ENCODE results near the gene IDI2.
A peak's percentile ranks its signal among the peaks of the same experiment; 100 is the strongest.
"Not testable (repeated sequence)": the region's sequence is repeated elsewhere in the genome, so short reads cannot be mapped to it uniquely, and the experiment has no call there.

Gene IDI2

DNA sequence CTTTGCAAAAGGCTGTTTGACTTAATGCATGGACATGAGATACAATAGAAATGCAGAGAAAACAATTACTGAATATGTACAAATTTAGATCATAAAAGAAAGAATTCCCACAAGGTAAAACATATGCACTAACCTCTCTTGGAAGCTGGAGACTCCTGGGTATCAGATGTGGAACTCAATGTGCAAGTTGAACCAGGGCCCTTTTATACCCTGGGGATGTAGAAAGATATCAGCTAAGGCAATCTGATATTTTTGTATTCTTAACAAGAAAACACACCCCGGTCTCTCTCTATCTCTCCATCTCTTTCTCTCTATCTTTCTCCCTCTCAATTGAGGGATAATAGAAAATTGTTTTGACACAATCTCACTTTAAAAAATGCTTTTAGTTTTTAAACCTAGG, at the start of gene IDI2:
Gene IDI2, minus strand, starts transcription at position 177 of the 400 bp plus-strand sequence. CDS start 1,136 bp downstream, outside the sequence.
- no peak for DNase-seq (ENCODE audit: low read depth in 2 of 2)

DNA sequence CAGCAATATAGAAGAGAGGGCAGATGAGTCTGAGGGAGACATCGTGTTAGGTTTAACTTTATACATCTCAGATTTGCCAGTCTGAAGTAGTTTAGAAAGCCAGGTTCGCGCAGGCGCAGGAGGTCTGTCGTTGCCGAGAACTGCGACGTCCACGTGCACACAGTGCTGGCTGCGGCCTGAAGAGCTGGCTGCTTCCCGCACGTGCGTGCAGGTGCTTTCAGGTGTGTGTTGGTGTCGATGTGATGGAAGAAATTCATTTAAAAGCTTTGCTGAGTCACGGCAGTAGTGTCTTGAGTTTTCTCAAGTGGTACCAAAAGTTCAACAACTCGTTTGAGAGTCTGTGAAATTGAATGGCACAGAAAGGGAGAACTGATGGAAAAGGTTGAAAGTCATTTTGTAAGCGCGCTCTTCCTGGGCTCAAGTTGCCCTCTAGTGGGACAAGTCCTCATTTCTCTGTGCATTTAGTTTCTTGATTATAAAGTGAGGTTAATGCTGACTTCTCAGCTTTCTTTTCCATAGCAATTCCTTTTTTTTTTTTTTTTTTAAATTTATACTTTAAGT, 49.2 kb upstream of the IDI2 start:
- DNase-seq (ENCODE audit: low read depth in 2 of 2): no peak

DNA sequence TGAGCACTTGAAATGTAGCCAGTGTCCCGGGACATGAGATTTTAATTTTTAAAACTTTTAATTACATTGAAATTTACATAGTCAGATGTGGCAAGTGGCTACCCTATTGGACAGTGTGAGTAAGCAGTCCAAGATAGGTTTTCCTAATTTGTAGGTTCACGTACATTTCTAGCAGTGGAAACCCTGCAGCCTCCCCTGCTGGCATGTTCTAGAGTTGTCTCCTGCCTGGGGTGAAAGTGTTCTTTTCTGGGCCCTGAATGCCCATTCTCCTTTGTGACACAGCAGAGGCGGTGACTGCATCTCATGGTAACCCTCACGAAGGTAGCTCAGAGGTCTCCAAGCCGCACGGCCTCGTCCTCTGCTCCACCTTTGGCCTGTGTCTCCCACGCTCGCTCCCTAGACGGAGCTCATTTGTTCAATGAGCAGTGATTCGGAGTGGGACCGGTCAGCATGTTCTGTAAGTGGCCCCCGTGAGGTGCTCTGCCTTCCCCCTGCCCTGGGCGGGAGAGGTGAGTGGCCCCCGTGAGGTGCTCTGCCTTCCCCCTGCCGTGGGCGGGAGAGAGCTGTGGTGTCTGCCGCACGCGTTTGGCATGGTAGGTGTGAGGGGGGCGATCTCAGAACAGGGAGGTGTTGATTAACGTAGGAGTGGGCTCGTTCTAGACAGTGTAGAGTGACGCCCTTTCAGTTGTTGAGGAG, 48.5 kb upstream of the IDI2 start:
- no peak for DNase-seq (ENCODE audit: low read depth in 2 of 2)

DNA sequence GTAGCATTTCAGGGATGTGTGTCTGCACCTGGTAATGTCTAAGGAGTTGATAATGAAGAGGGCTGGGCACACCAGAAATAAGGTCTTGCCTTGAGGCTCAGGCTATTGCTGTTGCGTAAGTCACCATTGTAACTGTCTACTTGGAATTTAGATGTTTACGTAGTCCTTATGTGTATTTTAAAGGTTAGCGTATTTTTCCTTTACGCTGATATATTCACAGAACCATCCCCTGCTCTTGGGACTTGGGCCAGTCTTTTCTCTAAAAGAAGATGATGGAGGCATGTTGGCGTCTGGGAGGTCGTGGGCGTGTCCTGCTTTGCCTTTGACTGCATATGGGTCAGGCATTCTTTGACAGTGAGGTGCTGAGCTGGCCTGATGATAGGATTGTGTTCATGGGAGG, 45.3 kb upstream of the IDI2 start:
- no peak for DNase-seq (ENCODE audit: low read depth in 2 of 2)

DNA sequence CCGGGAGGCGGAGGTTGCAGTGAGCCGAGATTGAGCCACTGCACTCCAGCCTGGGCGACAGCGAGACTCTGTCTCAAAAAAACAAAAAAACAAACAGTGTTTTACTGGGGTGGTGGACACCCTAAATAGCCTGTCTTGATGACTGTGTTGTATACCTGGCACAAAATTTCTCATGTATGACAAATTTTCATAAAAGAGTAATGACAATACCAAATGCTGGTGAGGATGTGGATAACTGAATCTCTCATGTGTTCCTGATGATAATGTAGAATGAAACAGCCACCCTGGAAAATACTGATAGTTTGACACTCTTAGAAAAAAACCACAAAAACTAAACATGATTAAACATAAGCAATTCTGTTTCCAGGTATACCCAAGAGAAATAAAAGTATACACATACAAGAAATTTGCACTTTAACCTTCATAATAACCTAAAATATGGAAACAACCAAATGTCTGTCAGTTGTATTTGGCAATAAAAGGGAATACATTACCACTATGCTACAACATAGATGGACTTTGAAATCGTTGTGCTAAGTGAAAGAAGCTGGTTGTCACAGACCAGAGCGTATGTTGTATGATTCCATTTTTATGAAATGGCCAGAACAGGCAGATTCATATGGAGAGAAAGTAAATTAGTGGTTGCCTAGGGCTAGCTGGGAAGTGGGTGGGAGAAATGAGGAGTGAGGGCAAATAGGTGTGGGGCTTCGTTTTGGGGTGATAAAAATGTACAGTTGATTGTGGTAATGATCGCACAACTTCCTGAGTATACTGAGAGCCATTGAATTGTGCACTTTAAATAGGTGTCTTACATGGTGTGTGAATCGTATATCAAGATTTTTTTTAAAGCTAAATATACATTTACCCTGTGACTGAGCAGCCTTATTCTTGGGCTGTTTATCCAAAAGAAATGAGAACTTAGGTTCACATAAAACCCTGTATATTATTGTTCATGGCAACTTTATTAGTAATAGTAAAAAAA, 43.0 kb upstream of the IDI2 start:
- DNase-seq (ENCODE audit: low read depth in 2 of 2): no peak

DNA sequence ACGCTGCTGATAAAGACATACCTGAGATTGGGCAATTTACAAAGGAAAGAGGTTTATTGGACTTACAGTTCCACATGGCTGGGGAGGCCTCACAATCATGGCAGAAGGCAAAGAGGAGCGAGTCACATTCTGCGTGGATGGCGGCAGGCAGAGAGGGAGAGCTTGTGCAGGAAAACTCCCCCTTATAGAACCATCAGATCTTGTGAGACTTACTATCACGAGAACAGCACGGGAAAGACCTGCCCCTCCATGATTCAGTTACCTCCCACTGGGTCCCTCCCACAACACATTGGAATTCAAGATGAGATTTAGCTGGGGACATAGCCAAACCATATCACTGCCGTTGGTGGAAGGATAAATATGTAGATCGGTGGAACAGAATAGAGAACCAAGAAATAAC, 41.1 kb upstream of the IDI2 start:
- DNase-seq (ENCODE audit: low read depth in 2 of 2): not testable (repeated sequence)

DNA sequence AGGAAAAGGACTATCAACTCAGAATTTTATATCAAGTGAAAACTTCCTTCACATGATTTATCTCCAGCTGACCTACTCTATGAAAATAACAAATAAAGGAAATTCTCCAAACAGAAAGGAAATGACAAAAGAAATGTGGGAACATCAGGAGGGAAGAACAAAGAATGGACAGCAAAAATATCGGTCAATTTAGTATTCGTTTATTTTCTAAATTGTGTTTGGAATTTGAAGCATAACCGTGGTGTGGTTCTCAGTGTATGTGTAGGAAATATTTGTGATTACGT, 39.2 kb upstream of the IDI2 start:
- no peak for DNase-seq (ENCODE audit: low read depth in 2 of 2)

DNA sequence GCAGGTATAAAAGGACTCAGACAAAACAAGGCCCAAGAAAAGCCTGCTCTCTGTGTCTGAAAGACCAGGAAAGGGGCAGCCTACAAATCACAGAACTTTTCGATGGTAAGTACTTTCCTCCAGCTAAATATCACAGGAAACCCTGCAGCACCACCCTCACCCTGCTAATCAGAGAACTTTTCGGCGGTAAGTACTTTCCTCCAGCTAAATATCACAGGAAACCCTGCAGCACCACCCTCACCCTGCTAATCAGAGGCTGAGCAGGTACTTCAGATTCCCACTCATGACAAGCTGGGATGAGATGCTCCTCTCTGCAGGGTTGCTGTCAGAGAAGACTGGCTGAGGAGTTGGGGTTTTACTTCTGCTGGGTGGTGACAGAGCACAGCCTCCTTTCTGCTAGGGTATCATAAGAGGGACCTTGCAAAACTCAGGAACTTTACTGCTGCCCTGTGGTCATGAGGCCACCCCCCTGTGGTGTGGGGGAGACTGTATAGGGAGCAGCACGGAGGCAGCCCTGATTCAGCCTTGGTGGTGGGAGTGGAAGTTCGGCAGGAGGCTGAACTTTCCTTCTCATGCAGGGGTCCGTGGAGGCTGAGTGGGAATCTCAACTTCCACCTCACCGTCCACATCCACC, 37.7 kb upstream of the IDI2 start:
- DNase-seq (ENCODE audit: low read depth in 2 of 2): no peak

DNA sequence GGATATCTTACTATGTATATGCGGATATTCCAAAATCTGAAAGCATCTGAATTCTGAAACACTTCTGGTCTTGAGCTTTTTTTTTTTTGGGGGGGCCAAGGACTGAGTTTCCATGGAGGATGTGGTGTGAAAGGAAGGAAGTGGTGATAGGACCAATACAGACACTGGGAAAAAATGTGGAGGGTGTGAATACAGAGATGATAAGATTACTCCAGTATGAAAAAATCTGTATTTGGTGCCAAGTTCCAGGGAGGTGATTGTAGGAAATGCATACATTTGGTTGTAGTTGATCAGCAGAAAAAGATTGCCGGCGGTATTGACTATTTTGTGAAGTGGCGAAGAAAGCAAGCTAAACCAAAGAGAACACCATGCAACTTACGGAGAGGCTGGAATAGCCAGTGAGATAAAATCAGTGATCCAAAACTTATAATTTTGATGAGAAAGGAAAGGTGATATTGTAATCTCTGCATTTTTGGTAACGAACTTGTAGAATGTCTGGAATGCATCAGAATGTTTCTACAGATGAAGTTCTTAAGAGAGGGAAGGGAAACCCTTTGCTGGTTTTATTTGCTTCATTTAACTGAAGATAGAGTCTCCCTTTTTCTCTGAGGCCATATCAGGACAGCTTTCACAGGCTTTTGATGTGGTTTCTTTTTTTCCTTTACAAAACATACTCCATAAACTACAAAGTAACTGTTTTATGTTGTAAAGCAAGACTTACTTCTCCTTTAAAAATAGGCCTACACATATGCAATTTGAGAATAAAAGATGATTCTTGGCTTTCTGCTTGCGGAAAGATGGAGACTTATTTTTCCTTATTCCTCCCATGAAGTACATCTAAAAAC, 36.5 kb upstream of the IDI2 start:
- DNase-seq (ENCODE audit: low read depth in 2 of 2): no peak

DNA sequence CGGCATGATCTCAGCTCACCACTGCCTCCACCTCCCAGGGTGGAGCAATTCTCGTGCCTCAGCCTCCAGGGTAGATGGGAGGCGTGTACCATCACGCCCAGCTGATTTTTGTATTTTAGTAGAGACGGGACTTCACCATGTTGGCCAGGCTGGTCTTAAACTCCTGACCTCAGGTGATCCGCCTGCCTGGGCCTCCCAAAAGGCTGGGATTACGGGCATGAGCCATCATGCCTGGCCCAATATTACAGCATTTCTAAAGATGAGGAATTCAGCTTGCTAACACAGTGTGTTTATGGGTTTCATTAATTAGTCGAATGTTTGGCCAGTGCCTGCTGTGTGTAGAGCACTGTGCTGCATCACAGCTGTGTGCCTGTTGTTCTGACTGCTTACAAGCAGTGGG, 34.2 kb upstream of the IDI2 start:
- DNase-seq (ENCODE audit: low read depth in 2 of 2): no peak

DNA sequence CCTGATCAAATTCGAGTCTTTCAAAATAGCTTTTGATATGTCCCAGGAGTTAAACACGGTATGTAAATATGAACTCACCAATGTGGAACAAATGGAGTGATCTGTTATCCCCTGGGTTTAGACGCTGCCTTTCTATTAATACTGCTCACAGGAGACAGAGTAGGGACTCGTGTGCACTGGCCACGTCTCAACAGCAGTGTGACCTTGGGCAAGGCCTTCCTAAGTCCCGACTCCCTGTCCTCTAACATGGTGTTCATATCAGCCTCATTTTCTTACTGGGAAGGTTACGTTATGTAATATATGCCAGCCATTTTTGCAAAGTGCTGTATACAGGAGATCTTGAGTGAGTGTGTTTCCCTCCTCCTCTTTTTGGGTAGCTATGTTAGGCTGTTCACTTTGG, 32.4 kb upstream of the IDI2 start:
- no peak for DNase-seq (ENCODE audit: low read depth in 2 of 2)

DNA sequence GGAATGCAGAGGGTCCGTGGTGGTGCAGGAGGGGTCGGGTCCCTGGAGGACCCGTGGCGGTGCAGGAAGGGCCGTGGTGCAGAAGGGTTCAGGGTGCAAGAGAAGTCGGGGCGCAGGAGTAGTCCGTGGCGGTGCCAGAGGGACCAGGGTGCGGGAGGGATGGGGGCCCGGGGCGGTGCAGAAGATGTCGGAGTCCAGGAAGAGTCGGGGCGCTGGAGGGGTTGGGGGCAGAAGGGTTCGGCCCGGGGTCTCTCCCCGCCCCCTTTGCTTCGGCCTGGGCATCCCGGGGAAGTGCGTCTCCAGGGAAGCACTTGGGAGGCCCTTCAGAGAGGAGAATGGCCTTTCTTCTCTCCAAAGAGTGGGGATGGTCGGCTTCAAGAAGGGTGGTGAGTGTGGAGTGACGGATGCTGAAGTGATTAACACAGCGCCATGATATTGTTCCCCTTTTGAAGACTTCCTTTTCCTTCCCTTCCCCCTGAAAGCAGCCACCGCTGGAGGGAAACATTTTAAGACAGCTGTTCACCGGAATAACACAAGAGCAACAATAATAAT, 31.5 kb upstream of the IDI2 start:
- no peak for DNase-seq (ENCODE audit: low read depth in 2 of 2)

DNA sequence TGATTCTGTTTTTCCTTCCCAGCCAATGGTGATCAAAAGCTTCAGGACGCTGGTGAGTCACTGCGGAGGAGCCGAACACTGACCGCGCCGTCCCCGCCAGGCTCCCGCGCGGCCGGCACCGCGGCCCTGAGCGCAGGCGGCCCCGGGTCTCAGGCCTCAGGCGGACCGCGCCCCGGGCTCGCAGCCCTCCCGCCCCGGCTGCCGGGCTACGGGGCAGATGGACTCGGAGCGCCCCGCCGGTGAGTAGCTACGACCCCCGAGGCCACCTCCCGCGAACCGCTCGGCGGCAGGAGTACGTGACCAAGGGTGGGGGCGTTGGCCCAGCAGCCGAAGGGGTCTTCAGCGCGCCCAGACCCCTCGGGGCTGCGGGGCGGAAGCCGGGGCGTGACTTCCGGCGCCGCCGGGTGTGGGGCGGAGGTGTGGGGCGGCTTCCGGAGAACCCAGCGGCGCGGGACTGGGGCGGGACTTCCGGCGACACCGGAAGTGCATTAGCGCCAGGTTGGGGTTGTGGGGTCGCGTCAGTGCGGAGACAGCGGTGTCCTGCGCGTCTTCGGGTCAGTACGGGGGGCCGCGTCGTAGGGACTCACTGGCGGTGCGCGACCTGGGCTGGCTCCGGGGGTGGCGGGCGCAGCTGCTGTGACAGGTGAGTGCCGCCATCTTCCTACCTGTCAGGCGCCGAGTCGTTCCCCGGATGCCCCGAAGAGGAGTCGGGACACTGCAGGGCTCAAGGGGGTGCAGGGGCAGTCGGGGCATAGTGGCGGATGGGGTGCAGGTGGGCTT, 30.9 kb upstream of the IDI2 start, which contains the start of gene WDR37:
Gene WDR37, plus strand, starts transcription at position 60 of the 780 bp plus-strand sequence. CDS start 15,771 bp downstream, outside the sequence.
- DNase-seq (ENCODE audit: low read depth in 2 of 2): peak; percentile 82 to 87

DNA sequence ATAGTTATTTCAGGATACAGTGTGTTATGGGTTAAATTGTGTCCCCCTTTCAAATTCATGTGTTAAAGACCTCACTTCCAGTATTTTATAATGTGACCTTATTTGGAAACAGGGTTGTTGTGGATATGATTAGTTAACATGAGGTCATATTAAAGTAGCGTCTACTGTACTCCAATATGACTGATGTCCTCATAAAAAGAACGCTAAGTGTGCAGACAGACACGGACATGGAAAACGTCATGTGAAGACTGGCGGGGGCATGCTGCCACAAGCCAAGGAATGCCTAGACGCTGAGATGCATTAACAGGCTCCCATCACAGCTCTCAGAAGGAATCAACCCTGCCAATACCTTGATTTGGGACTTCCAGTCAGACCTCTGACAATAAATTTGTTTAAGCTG, 29.0 kb upstream of the IDI2 start:
- DNase-seq (ENCODE audit: low read depth in 2 of 2): no peak

DNA sequence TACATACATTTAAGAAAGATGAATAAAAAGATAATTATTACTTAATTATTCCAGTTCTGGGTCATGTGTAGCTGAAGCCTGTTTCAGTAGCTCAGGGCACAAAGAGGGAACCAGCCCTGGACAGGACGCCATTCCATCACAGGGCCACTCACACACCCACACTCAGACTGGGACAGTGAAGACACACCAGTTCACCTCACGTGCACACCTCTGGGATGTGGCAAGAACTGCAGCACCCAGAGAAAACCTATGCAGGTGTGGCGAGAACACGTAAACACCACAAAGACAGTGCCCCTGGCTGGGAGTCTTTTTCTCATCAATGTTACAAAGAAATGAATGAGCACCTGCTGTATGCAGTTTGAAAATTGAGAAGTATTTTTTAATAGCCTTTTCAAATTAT, 24.9 kb upstream of the IDI2 start:
- no peak for DNase-seq (ENCODE audit: low read depth in 2 of 2)

DNA sequence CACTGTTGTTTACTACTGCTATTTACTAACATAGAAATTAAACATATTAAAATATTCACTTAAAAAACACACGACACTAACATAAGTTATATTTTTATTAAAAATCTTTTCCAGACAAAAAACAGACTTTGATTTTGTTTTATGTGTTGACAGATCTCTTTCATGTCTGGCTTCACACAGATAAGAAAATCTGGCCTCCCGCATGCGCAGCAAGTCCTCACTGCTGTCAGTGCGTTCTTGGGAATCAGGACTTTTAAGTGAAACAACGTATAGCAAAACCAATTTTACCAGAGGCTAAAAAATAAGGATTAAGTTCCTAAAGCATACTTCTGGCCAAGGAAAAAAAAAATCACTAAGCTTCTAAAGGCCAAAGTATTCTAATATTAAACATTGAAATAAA, 24.5 kb upstream of the IDI2 start:
- DNase-seq (ENCODE audit: low read depth in 2 of 2): no peak

DNA sequence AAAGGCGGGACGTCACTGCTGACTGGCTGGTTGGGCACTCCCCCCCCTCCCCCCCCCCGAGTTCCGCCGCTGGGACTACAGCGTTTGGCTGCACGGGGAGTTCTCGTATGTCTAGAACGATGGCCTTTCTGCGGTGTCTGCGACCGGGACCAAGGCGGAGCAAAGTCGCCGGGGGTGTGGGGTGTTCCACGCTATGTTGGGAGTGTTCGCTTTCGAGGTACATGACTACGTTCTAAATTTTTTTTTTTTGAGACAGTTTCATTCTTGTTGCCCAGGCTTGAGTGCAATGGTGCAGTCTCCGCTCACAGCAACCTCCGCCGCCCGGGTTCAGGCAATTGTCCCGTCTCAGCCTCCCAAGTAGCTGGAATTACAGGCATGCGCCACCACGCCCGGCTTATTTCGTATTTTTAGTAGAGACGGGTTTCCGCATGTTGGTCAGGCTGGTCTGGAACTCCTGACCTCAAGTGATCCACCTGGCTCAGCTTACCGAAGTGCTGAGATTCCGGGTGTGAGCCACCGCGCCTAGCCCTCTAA, 23.8 kb upstream of the IDI2 start:
- peak in 1 of 2 donors; percentile 17 for DNase-seq (ENCODE audit: low read depth in 2 of 2)

DNA sequence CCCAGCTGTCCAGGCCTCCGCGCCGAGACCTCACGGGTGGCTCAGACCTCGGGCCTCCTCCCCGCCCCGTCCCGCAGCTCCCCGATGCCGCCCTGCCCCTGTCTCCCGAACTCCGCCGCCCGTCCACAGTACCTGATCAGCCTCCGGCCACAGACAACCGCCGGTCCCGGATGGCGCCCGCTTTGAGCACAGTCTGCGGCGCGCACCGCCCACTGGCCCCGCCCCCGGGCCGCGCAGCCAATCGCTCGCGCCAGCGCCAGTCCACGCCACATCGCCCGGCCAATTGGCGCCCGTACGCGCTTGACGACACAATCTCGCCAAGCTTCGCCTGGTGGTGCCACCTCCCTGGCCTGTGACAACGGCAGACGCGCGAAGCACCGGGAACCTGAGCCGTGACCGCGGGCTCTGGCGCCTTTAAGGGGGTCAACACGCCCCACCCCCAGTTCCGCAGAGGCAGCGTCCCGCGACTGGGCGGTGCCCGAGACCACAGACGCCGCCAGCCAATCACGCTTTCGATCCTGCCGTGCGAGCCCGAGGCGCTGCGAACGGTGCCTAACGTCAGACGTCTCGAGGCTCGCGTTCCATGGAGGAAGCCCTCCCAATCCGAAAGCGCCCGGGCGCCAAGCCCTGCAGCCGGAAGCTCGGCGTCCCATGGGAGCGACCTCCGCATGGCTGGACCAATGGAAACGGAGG, 23.2 kb upstream of the IDI2 start, which contains the start of gene IDI1:
Gene IDI1, minus strand, starts transcription at position 388 of the 693 bp plus-strand sequence. Its CDS starts 116 bp downstream, at position 272.
- peak; percentile 92 to 97 for DNase-seq (ENCODE audit: low read depth in 2 of 2)

DNA sequence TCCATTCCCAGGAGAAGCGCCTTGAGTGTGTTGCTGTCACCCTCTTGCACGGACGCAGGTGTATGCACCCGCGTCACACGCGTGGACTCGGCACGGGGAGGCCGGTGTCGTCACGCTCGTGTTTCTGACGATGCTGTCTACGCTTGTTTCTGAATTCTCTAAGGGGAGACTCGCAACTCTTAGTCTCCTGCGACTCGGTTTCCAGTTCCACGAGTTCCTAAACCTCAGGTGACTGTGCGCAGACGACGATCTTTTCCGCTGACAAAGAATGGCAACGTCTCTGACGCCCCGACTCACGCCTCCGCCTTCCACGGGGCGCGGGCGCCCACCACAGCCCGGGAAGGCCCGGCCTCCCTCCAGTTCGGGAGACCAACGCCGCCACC, 22.7 kb upstream of the IDI2 start:
- no peak for DNase-seq (ENCODE audit: low read depth in 2 of 2)
